ENCODE measurements around the gene TYW1B. TPM values are rescaled to one million over a fixed set of nuclear protein-coding genes. Genes with fewer than 3 reads are reported as not detected.
"Not testable (repeated sequence)": the region's sequence is repeated elsewhere in the genome, so short reads cannot be mapped to it uniquely, and the experiment has no call there.

Gene TYW1B
- polyA plus RNA-seq, 1 donor = 7.1 TPM

- not testable (repeated sequence) for H3K9me3 ChIP-seq (ENCODE audit: control insufficient read depth, low read depth, low read length); H3K4me3 ChIP-seq (ENCODE audit: low read length); H3K4me1 ChIP-seq (ENCODE audit: control insufficient read depth, insufficient read depth, low read length); H3K27ac ChIP-seq (ENCODE audit: low read length); H3K27me3 ChIP-seq (ENCODE audit: control insufficient read depth, insufficient read depth, low read length); DNase-seq
- H3K36me3 ChIP-seq (ENCODE audit: control insufficient read depth, insufficient read depth, low read length) = peaks cover 16% of the 10 kb centered on the region
- WGBS (ENCODE audit: insufficient coverage, low lambda C conversion rate) = no CpG with 5 or more reads among the region's 6 CpGs
These were observed 10.3 kb upstream of the TYW1B start for GRCh38 chr7:72838315-72838714.

GRCh38 chr7:72837291-72837690 lies 9.3 kb upstream of the TYW1B start:
- not testable (repeated sequence) for H3K27me3 ChIP-seq (ENCODE audit: control insufficient read depth, insufficient read depth, low read length); H3K4me3 ChIP-seq (ENCODE audit: low read length); H3K9me3 ChIP-seq (ENCODE audit: control insufficient read depth, low read depth, low read length); H3K27ac ChIP-seq (ENCODE audit: low read length); DNase-seq; H3K4me1 ChIP-seq (ENCODE audit: control insufficient read depth, insufficient read depth, low read length)
- peaks cover 23% of the 10 kb centered on the region for H3K36me3 ChIP-seq (ENCODE audit: control insufficient read depth, insufficient read depth, low read length)
- no CpG with 5 or more reads among the region's 3 CpGs for WGBS (ENCODE audit: insufficient coverage, low lambda C conversion rate)

- DNase-seq; H3K27me3 ChIP-seq (ENCODE audit: control insufficient read depth, insufficient read depth, low read length); H3K9me3 ChIP-seq (ENCODE audit: control insufficient read depth, low read depth, low read length); H3K4me1 ChIP-seq (ENCODE audit: control insufficient read depth, insufficient read depth, low read length): not testable (repeated sequence)
- Histone ChIP-seq H3K4me3 (ENCODE audit: low read length) (peak overlapping the region; percentile 74), H3K36me3 (ENCODE audit: control insufficient read depth, insufficient read depth, low read length) (peaks cover 20% of the 10 kb centered on the region), H3K27ac (ENCODE audit: low read length) (peak overlapping the region; percentile 97)
- WGBS (ENCODE audit: insufficient coverage, low lambda C conversion rate) = 20% methylated on average over 1 of the region's 5 CpGs
These were observed 2.6 kb upstream of the TYW1B start for GRCh38 chr7:72830567-72830966.

GRCh38 chr7:72829687-72830354 lies 1.8 kb upstream of the TYW1B start:
- H3K36me3 ChIP-seq (ENCODE audit: control insufficient read depth, insufficient read depth, low read length) = peaks cover 20% of the 10 kb centered on the region
- H3K27ac ChIP-seq (ENCODE audit: low read length) = peak overlapping the region; percentile 97
- not testable (repeated sequence) for H3K9me3 ChIP-seq (ENCODE audit: control insufficient read depth, low read depth, low read length); H3K27me3 ChIP-seq (ENCODE audit: control insufficient read depth, insufficient read depth, low read length); H3K4me1 ChIP-seq (ENCODE audit: control insufficient read depth, insufficient read depth, low read length)
- DNase-seq = peak; percentile 56 to 78
- WGBS (ENCODE audit: insufficient coverage, low lambda C conversion rate) = 0% methylated on average over 1 of the region's 29 CpGs
- peak overlapping the region; percentile 74 for H3K4me3 ChIP-seq (ENCODE audit: low read length)

- not testable (repeated sequence) for H3K27me3 ChIP-seq (ENCODE audit: control insufficient read depth, insufficient read depth, low read length); H3K4me1 ChIP-seq (ENCODE audit: control insufficient read depth, insufficient read depth, low read length); H3K9me3 ChIP-seq (ENCODE audit: control insufficient read depth, low read depth, low read length)
- Histone ChIP-seq H3K36me3 (ENCODE audit: control insufficient read depth, insufficient read depth, low read length) (peaks cover 17% of the 10 kb centered on the region), H3K4me3 (ENCODE audit: low read length) (peak overlapping the region; percentile 74), H3K27ac (ENCODE audit: low read length) (peak overlapping the region; percentile 97)
- peak; percentile 99 for DNase-seq
- WGBS (ENCODE audit: insufficient coverage, low lambda C conversion rate) = no CpG with 5 or more reads among the region's 36 CpGs
These were observed 1.3 kb upstream of the TYW1B start for GRCh38 chr7:72829291-72829686.

- H3K9me3 ChIP-seq (ENCODE audit: control insufficient read depth, low read depth, low read length); H3K36me3 ChIP-seq (ENCODE audit: control insufficient read depth, insufficient read depth, low read length); H3K4me3 ChIP-seq (ENCODE audit: low read length); H3K27me3 ChIP-seq (ENCODE audit: control insufficient read depth, insufficient read depth, low read length); H3K27ac ChIP-seq (ENCODE audit: low read length); H3K4me1 ChIP-seq (ENCODE audit: control insufficient read depth, insufficient read depth, low read length); DNase-seq: not testable (repeated sequence)
- 80% methylated on average over 1 of the region's 11 CpGs for WGBS (ENCODE audit: insufficient coverage, low lambda C conversion rate)
These were observed 4.0 kb downstream of the TYW1B start for GRCh38 chr7:72823765-72824732.

- not testable (repeated sequence) for DNase-seq; H3K9me3 ChIP-seq (ENCODE audit: control insufficient read depth, low read depth, low read length)
These were observed 5.5 kb downstream of the TYW1B start for GRCh38 chr7:72822497-72822896.

GRCh38 chr7:72818663-72819361 lies 9.2 kb downstream of the TYW1B start:
- H3K4me1 ChIP-seq (ENCODE audit: control insufficient read depth, insufficient read depth, low read length); H3K9me3 ChIP-seq (ENCODE audit: control insufficient read depth, low read depth, low read length); H3K4me3 ChIP-seq (ENCODE audit: low read length); H3K27me3 ChIP-seq (ENCODE audit: control insufficient read depth, insufficient read depth, low read length); H3K36me3 ChIP-seq (ENCODE audit: control insufficient read depth, insufficient read depth, low read length); DNase-seq; H3K27ac ChIP-seq (ENCODE audit: low read length): not testable (repeated sequence)
- WGBS (ENCODE audit: insufficient coverage, low lambda C conversion rate) = 90% methylated on average over 2 of the region's 10 CpGs

More at GRCh38 chr7:72822497-72822896, 5.5 kb downstream of the TYW1B start:
- H3K27me3 ChIP-seq (ENCODE audit: control insufficient read depth, insufficient read depth, low read length); H3K4me3 ChIP-seq (ENCODE audit: low read length); H3K36me3 ChIP-seq (ENCODE audit: control insufficient read depth, insufficient read depth, low read length); H3K27ac ChIP-seq (ENCODE audit: low read length); H3K4me1 ChIP-seq (ENCODE audit: control insufficient read depth, insufficient read depth, low read length): not testable (repeated sequence)
- no CpG with 5 or more reads among the region's 3 CpGs for WGBS (ENCODE audit: insufficient coverage, low lambda C conversion rate)

GRCh38 chr7:72817661-72818060 lies 10.3 kb downstream of the TYW1B start:
- not testable (repeated sequence) for DNase-seq; H3K9me3 ChIP-seq (ENCODE audit: control insufficient read depth, low read depth, low read length); H3K4me1 ChIP-seq (ENCODE audit: control insufficient read depth, insufficient read depth, low read length); H3K27me3 ChIP-seq (ENCODE audit: control insufficient read depth, insufficient read depth, low read length); H3K36me3 ChIP-seq (ENCODE audit: control insufficient read depth, insufficient read depth, low read length); H3K27ac ChIP-seq (ENCODE audit: low read length); H3K4me3 ChIP-seq (ENCODE audit: low read length)
- WGBS (ENCODE audit: insufficient coverage, low lambda C conversion rate) = no CpG with 5 or more reads among the region's 1 CpG

- WGBS (ENCODE audit: insufficient coverage, low lambda C conversion rate) = 100% methylated on average over 1 of the region's 9 CpGs
- H3K27me3 ChIP-seq (ENCODE audit: control insufficient read depth, insufficient read depth, low read length) = not testable (repeated sequence)
These were observed 11.4 kb downstream of the TYW1B start for GRCh38 chr7:72816370-72817157.

More at GRCh38 chr7:72816370-72817157, 11.4 kb downstream of the TYW1B start:
- not testable (repeated sequence) for H3K36me3 ChIP-seq (ENCODE audit: control insufficient read depth, insufficient read depth, low read length); H3K9me3 ChIP-seq (ENCODE audit: control insufficient read depth, low read depth, low read length); H3K4me3 ChIP-seq (ENCODE audit: low read length); DNase-seq; H3K27ac ChIP-seq (ENCODE audit: low read length); H3K4me1 ChIP-seq (ENCODE audit: control insufficient read depth, insufficient read depth, low read length)
